Mesenchymal stem cell (in vitro differentiated cells and primary cell): Measurements from ENCODE around the gene YWHAQ.

ENCODE experiments used
- DNase-seq: peaks from one replicate; pipeline ENCODE4 v3.0.0-alpha.2; 2013
- H2AFZ ChIP-seq: one replicate; pipeline ENCODE4 v1.6.1; 2013; ENCODE audit warnings: low read depth, mild to moderate bottlenecking, control low read depth, inconsistent platforms, low read length, moderate library complexity
- H2AK5ac ChIP-seq: 2 replicates; pipeline ENCODE4 v1.6.1; 2013; ENCODE audit warnings: low read length, moderate library complexity, mild to moderate bottlenecking, inconsistent platforms; ENCODE audit not compliant: severe bottlenecking
- H2BK120ac ChIP-seq: one replicate; pipeline ENCODE4 v1.6.1; 2013; ENCODE audit warnings: low read depth, mild to moderate bottlenecking, inconsistent platforms, low read length, moderate library complexity
- H2BK12ac ChIP-seq, 2 experiments: one replicate each; pipeline ENCODE4 v1.6.1; 2013; ENCODE audit warnings: inconsistent platforms in 2 of 2, low read length in 2 of 2, mild to moderate bottlenecking in 2 of 2, moderate library complexity in 2 of 2, control low read depth in 1 of 2
- H2BK15ac ChIP-seq: one replicate; pipeline ENCODE4 v1.6.1; 2013; ENCODE audit warnings: mild to moderate bottlenecking, low read depth, inconsistent platforms; ENCODE audit not compliant: poor library complexity, severe bottlenecking
- H2BK5ac ChIP-seq: 2 replicates; pipeline ENCODE4 v1.6.1; 2013; ENCODE audit warnings: low read depth, mild to moderate bottlenecking, low read length, control low read depth, inconsistent platforms; ENCODE audit not compliant: poor library complexity, severe bottlenecking
- H3K14ac ChIP-seq, 2 experiments: one replicate each; pipeline ENCODE4 v1.6.1; 2013; ENCODE audit warnings: inconsistent platforms in 2 of 2, low read length in 2 of 2, control low read depth in 1 of 2, mild to moderate bottlenecking in 1 of 2, moderate library complexity in 1 of 2
- H3K18ac ChIP-seq, 2 experiments: one replicate each; pipeline ENCODE4 v1.6.1; 2013; ENCODE audit warnings: inconsistent platforms in 2 of 2, low read length in 2 of 2, control low read depth in 1 of 2, low read depth in 1 of 2, mild to moderate bottlenecking in 1 of 2
- H3K23ac ChIP-seq, 2 experiments: one replicate each; pipeline ENCODE4 v1.6.1; 2013; ENCODE audit warnings: inconsistent platforms in 2 of 2, low read length in 2 of 2, mild to moderate bottlenecking in 2 of 2, moderate library complexity in 2 of 2, control low read depth in 1 of 2
- H3K27ac ChIP-seq: 2 replicates; pipeline ENCODE4 v1.5.1; 2013; ENCODE audit warnings: mild to moderate bottlenecking, moderate library complexity, low read length, control low read depth, inconsistent platforms; ENCODE audit not compliant: poor library complexity, severe bottlenecking
- H3K27me3 ChIP-seq, 2 experiments: 2 replicates each; pipeline versions ENCODE4 v1.6.1 to v1.7.0; 2013; ENCODE audit warnings: low read length in 2 of 2, mild to moderate bottlenecking in 2 of 2, moderate library complexity in 2 of 2, control low read depth in 1 of 2, inconsistent platforms in 1 of 2; ENCODE audit not compliant: control insufficient read depth in 1 of 2, insufficient read depth in 1 of 2
- H3K36me3 ChIP-seq, 2 experiments: 2 replicates each; pipeline versions ENCODE4 v1.6.1 to v1.7.0; 2013; ENCODE audit warnings: low read length in 2 of 2, control low read depth in 1 of 2, inconsistent platforms in 1 of 2, low read depth in 1 of 2, mild to moderate bottlenecking in 1 of 2; ENCODE audit not compliant: insufficient read depth in 2 of 2, control insufficient read depth in 1 of 2
- H3K4ac ChIP-seq, 2 experiments: one replicate each; pipeline ENCODE4 v1.6.1; 2013; ENCODE audit warnings: inconsistent platforms in 2 of 2, low read length in 2 of 2, mild to moderate bottlenecking in 2 of 2, moderate library complexity in 2 of 2, control low read depth in 1 of 2, low read depth in 1 of 2
- H3K4me1 ChIP-seq: 2 replicates; pipeline ENCODE4 v1.6.1; 2013; ENCODE audit warnings: low read depth, low read length, control low read depth; ENCODE audit not compliant: control insufficient read depth, insufficient read depth
- H3K4me2 ChIP-seq: 2 replicates; pipeline ENCODE4 v1.6.1; 2013; ENCODE audit warnings: low read length, mild to moderate bottlenecking, inconsistent platforms; ENCODE audit not compliant: poor library complexity, severe bottlenecking
- H3K4me3 ChIP-seq, 2 experiments: 2 replicates each; pipeline versions ENCODE4 v1.5.1 to v1.7.0; 2013; ENCODE audit warnings: low read length in 2 of 2, mild to moderate bottlenecking in 2 of 2, control low read depth in 1 of 2, low read depth in 1 of 2; ENCODE audit not compliant: insufficient read depth in 1 of 2
- H3K79me1 ChIP-seq: replicated peaks from 2 replicates; pipeline ENCODE4 v1.6.1; 2013; ENCODE audit warnings: mild to moderate bottlenecking, control low read depth, low read length, inconsistent platforms; ENCODE audit not compliant: poor library complexity, severe bottlenecking
- H3K9ac ChIP-seq: 2 replicates; pipeline ENCODE4 v1.7.0; 2013; ENCODE audit warnings: mild to moderate bottlenecking, low read length, moderate library complexity
- H3K9me3 ChIP-seq: 2 replicates; pipeline ENCODE4 v1.7.0; 2013; ENCODE audit warnings: mild to moderate bottlenecking, low read length; ENCODE audit not compliant: control insufficient read depth
- H4K8ac ChIP-seq: one replicate; pipeline ENCODE4 v1.6.1; 2013; ENCODE audit warnings: inconsistent platforms, mild to moderate bottlenecking, low read length, moderate library complexity
- H4K91ac ChIP-seq: one replicate; pipeline ENCODE4 v1.6.1; 2013; ENCODE audit warnings: mild to moderate bottlenecking, low read length, inconsistent platforms
- WGBS: methylation state at CpG from one replicate; pipeline ENCODE4 v1.1.7; 2013; ENCODE audit warnings: mixed read lengths; 5-methylcytosine and 5-hydroxymethylcytosine counted together

YWHAQ gene

DNA sequence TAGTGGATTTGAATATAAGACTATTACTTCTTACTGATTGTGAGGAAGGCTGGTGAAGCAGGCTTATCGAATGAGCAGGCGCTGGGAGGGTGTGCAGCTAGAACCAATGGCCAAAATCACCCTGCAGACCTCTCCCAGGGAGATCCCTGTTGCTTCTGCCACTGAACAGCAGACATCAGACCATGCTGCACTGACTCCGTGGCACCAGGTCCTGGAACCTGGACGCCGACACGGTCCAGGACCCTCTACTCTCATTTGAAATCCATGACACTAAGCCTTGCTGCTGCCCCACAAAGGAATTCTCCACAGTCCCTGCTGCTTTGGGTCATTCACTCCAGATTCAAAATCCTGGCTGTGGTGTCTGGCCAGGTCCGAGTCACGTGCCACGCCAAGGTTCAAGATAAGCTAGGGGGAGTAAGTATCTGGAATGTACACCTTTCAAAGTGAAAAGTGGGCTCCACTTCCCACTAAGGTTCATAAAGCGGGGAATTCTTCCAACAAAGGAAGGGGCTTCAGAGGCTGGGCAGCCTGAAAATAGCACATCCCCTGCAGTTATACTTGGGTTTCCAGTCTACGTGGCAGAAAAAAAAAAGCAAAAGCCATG is 9.0 kb upstream of the YWHAQ start:
- peak overlapping the region; percentile 36 for H2BK120ac ChIP-seq
- no peak overlapping the region for H2AFZ ChIP-seq
- no peak for DNase-seq
- H3K14ac ChIP-seq = peak overlapping the region in 1 of 2 experiments; percentile 93
- H4K8ac ChIP-seq = peak overlapping the region; percentile 67
- H2BK12ac ChIP-seq = peak overlapping the region; percentile 14 to 99
- no peaks in the 10 kb centered on the region for H3K27me3 ChIP-seq
- H3K4ac ChIP-seq = peak overlapping the region; percentile 16 to 81
- H2AK5ac ChIP-seq = no peak overlapping the region
- no peak overlapping the region for H3K27ac ChIP-seq
- H3K18ac ChIP-seq = peak overlapping the region; percentile 92 to 93
- WGBS = 90% methylated on average over 11 of the region's 11 CpGs
- no peaks in the 10 kb centered on the region for H3K79me1 ChIP-seq
- H3K36me3 ChIP-seq = no peaks in the 10 kb centered on the region
- no peak overlapping the region for H3K4me3 ChIP-seq
- no peak overlapping the region for H2BK15ac ChIP-seq
- H3K4me1 ChIP-seq = peaks cover 20% of the 10 kb centered on the region
- no peaks in the 10 kb centered on the region for H3K9me3 ChIP-seq
- H2BK5ac ChIP-seq = no peak overlapping the region
- peak overlapping the region in 1 of 2 experiments; percentile 14 for H3K23ac ChIP-seq
- peak overlapping the region; percentile 73 for H3K9ac ChIP-seq
- H3K4me2 ChIP-seq = no peak overlapping the region
- peak overlapping the region; percentile 28 for H4K91ac ChIP-seq

DNA sequence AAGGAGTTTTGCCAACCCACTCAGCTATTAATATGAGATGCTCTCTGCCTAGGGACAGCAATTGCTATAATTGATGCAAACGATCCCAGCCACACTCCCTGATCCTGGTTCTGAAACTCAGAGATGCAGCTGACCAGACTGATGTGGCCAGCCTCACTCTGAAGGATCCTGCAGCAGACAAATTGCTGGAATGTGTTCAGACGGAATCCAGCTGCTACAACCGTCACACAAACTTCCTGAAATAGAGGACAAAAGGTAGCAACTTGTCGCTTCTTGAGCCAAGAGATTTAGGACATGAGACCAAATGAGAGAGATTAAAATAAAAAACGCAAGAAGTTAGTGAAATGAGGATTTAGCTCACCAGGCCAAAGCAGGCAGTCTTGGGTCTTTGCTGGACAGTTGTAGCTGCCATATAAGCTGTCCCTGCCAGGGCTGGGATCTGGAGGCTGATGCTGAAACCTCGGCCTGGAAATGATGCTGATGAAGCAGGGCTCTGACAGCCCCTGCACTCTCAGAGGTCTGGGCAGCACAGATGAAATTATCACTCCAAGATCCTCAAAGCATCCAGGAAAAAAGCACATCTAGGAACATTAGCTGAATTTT is 8.3 kb upstream of the YWHAQ start:
- Histone ChIP-seq H3K9me3 (no peaks in the 10 kb centered on the region), H2BK5ac (no peak overlapping the region), H3K36me3 (no peaks in the 10 kb centered on the region), H3K79me1 (no peaks in the 10 kb centered on the region), H3K27me3 (no peaks in the 10 kb centered on the region), H3K14ac (no peak overlapping the region), H2BK120ac (peak overlapping the region; percentile 59), H3K23ac (peak overlapping the region in 1 of 2 experiments; percentile 34), H3K4me3 (peak overlapping the region in 1 of 2 experiments; percentile 60), H4K91ac (peak overlapping the region; percentile 70), H2BK15ac (peak overlapping the region; percentile 9), H3K4me2 (no peak overlapping the region), H3K18ac (peak overlapping the region; percentile 67 to 77), H3K4ac (peak overlapping the region; percentile 31 to 79), H3K27ac (peak overlapping the region; percentile 3), H2BK12ac (peak overlapping the region; percentile 61 to 89), H2AFZ (no peak overlapping the region), H3K9ac (peak overlapping the region; percentile 73), H3K4me1 (peaks cover 22% of the 10 kb centered on the region), H4K8ac (peak overlapping the region; percentile 79), H2AK5ac (no peak overlapping the region)
- peak; percentile 58 for DNase-seq
- 21% methylated on average over 6 of the region's 6 CpGs for WGBS

DNA sequence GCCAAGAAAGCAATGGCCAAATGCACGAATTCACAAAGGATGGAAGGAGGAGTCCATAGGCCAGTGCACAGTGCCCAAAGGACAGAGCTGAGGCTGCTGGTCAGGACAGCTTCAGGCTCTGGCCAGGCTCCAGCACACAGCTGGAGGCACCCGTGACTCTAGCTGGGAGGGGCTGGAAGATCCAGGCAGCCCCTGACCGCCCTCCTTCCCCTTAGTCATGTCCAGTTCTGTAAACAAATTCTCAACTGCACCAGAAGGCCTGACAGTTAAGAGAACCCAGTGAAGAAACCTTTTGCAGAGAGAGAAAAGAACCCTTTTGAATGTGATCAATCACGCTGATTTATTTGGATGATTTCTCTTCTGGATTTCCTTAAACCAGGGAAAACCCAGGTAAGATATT is 7.7 kb upstream of the YWHAQ start:
- Histone ChIP-seq H2BK120ac (no peak overlapping the region), H3K4me3 (peak overlapping the region in 1 of 2 experiments; percentile 60), H3K27ac (peak overlapping the region; percentile 3), H2BK12ac (peak overlapping the region; percentile 63 to 98), H4K91ac (peak overlapping the region; percentile 79), H3K23ac (no peak overlapping the region), H3K79me1 (no peaks in the 10 kb centered on the region), H3K4me1 (peaks cover 23% of the 10 kb centered on the region), H2AK5ac (no peak overlapping the region), H2BK5ac (no peak overlapping the region), H3K36me3 (no peaks in the 10 kb centered on the region), H3K4me2 (no peak overlapping the region), H2BK15ac (no peak overlapping the region), H3K9ac (peak overlapping the region; percentile 73), H3K4ac (peak overlapping the region in 1 of 2 experiments; percentile 94), H3K14ac (peak overlapping the region in 1 of 2 experiments; percentile 12), H3K18ac (peak overlapping the region; percentile 56 to 100), H2AFZ (no peak overlapping the region), H4K8ac (peak overlapping the region; percentile 57), H3K9me3 (no peaks in the 10 kb centered on the region), H3K27me3 (no peaks in the 10 kb centered on the region)
- 0% methylated on average over 3 of the region's 4 CpGs for WGBS
- peak; percentile 97 for DNase-seq

DNA sequence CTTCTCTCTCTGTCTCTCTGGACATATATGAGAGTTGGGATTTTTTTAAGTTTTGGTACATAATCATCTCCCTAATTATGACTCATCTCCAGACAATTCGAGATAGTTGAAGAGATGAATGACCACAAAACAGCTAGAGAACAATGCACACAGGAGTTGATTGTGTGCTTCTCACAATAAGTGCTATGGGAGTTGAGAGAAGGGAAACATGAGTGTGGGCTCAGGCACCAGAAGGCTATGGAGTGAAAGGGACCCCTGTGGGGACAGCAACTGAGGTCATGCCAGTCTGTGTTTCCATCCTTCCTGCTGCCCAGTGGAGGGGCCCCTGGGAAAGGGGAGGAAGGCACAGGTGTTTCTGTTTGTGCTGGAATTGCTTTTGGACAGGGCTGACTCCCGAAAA is 6.5 kb upstream of the YWHAQ start:
- 36% methylated on average over 2 of the region's 2 CpGs for WGBS
- Histone ChIP-seq H3K18ac (peak overlapping the region; percentile 56 to 100), H3K4me2 (no peak overlapping the region)

More for the DNA sequence above, 6.5 kb upstream of the YWHAQ start:
- Histone ChIP-seq H3K4ac (peak overlapping the region; percentile 61 to 94), H2BK120ac (peak overlapping the region; percentile 74), H4K91ac (peak overlapping the region; percentile 79), H2AFZ (no peak overlapping the region), H3K27me3 (no peaks in the 10 kb centered on the region), H3K79me1 (no peaks in the 10 kb centered on the region), H2AK5ac (peak overlapping the region; percentile 52), H3K4me1 (peaks cover 25% of the 10 kb centered on the region), H4K8ac (peak overlapping the region; percentile 49), H3K14ac (peak overlapping the region in 1 of 2 experiments; percentile 94), H3K27ac (peak overlapping the region; percentile 4), H3K4me3 (no peak overlapping the region), H3K9ac (no peak overlapping the region), H2BK5ac (no peak overlapping the region), H3K23ac (no peak overlapping the region), H2BK15ac (no peak overlapping the region), H3K9me3 (no peaks in the 10 kb centered on the region), H3K36me3 (no peaks in the 10 kb centered on the region), H2BK12ac (peak overlapping the region; percentile 63 to 98)
- no peak for DNase-seq
